Right cardiac atrium (tissue), 5 donors: ENCODE results near the gene PPIL4. TPM values are rescaled to one million over a fixed set of nuclear protein-coding genes. Genes with fewer than 3 reads are reported as not detected.
A peak's percentile ranks its signal among the peaks of the same experiment; 100 is the strongest.
"Not testable (repeated sequence)": the region's sequence is repeated elsewhere in the genome, so short reads cannot be mapped to it uniquely, and the experiment has no call there.

Experiments
- ATAC-seq, 2 donors: fragments of 200-7000 bp; cut with Tn5 transposase; one replicate each; pipeline versions ENCODE4 v1.8.0 to v1.9.1; 2020; ENCODE audit warnings: moderate library complexity in 2 of 2, mild to moderate bottlenecking in 1 of 2
- DNase-seq, 3 donors: peaks; one replicate each; pipeline ENCODE4 v3.0.0-alpha.2; 2020
- H3K27ac ChIP-seq: one replicate; pipeline ENCODE4 v1.5.1; 2013; ENCODE audit warnings: mild to moderate bottlenecking, low read length, control low read depth, moderate library complexity
- H3K27me3 ChIP-seq: one replicate; pipeline ENCODE4 v1.6.1; 2013; ENCODE audit not compliant: control insufficient read depth, insufficient read depth
- H3K4me1 ChIP-seq: one replicate; pipeline ENCODE4 v1.6.1; 2013; ENCODE audit warnings: low read length; ENCODE audit not compliant: control insufficient read depth, insufficient read depth
- H3K4me3 ChIP-seq: one replicate; pipeline ENCODE4 v1.5.1; 2013; ENCODE audit warnings: low read length, control low read depth
- H3K9me3 ChIP-seq: one replicate; pipeline ENCODE4 v1.6.1; 2013; ENCODE audit warnings: low read length; ENCODE audit not compliant: control insufficient read depth
- WGBS: extraction: QIAGEN DNeasy Blood & Tissue Kit; methylation state at CpG from one replicate; pipeline ENCODE4 v1.1.7; 2013; 5-methylcytosine and 5-hydroxymethylcytosine counted together
- intact Hi-C, 4 donors: fragments of 100-400 bp; cut with DNase I; formaldehyde crosslinking; loops; one replicate each; pipeline versions ENCODE4 v1.11.0 to v1.14.0; 2022 to 2023
- polyA plus RNA-seq: library from polyadenylated mRNA; stranded (reverse); fragments of 200-250 nt; gene quantifications from one replicate; pipeline ENCODE4 v1.2.3, GENCODE V29; 2013
- total RNA-seq, 4 donors: library from RNA; stranded (reverse); fragmentation: NEBNext Ultra II Directional; extraction: Animal tissue kit (Norgen Biotek cat#: 25700); gene quantifications; one replicate each; pipeline ENCODE4 v1.2.1, GENCODE V29; 2021
- donor health status: healthy with polysubstance abuse.
- donor health status: DM: no; HTN: yes; CAD: no.
- donor health status: DM: no; HTN: no; CAD: no.
- donor health status: DM: no; HTN: yes; CAD: no; lungs with severe emphysema.
- donor health status: DM: yes; HTN: yes; CAD: no.

Gene PPIL4
- total and polyA plus RNA-seq, 5 donors: 19.8 to 23.6 (median 20.6) TPM

DNA sequence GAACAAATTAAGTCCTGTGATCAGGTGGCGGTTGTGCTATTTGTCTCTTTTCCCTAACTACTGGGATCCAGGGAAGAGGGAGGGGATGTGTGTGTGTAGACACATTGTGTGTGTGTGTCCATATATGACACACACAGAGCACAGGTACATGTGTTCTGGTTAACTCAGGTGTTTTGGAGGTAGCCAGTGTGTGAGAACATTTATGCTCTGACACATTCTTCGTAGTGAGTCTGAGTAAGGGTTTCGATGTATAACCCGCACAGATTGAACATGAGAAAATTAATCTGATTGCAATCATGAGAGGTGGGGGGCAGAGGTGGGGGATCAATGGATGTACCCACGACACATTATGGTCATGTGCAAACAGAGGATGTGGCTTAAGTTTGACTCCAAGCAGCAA, 73.6 kb downstream of the PPIL4 start:
- ATAC-seq (no peak), DNase-seq (no peak)
- H3K27me3 ChIP-seq: no peaks in the 10 kb centered on the region
- no peak overlapping the region for H3K4me3 ChIP-seq
- intact Hi-C loops: no loop called here
- no peak overlapping the region for H3K27ac ChIP-seq
- H3K4me1 ChIP-seq: no peaks in the 10 kb centered on the region
- no peaks in the 10 kb centered on the region for H3K9me3 ChIP-seq
- WGBS: 99% methylated on average over 5 of the region's 5 CpGs

DNA sequence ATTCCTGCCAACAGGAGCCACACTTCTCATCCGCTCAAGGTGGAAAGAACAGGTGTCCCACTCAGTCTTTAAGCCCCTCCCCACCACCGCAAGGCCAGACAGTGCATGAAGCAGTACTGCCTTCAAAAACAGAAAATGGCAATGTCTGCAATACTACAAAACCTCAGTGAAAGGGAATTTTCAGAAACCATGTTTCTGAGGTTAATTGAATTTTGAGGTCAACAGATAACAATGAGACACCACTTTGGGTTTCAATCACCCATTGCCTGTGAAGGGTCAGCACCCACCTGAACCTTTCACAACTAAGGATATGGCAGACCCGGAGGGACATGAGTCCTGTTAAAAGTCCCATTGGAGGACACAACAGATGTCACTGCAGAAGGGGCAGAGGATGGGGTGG, 74.0 kb downstream of the PPIL4 start:
- no peak overlapping the region for H3K4me3 ChIP-seq
- 62% methylated on average over 3 of the region's 3 CpGs for WGBS
- no peaks in the 10 kb centered on the region for H3K27me3 ChIP-seq
- ATAC-seq (no peak), DNase-seq (no peak)
- intact Hi-C loops: no loop called here
- H3K9me3 ChIP-seq: no peaks in the 10 kb centered on the region
- no peak overlapping the region for H3K27ac ChIP-seq
- no peaks in the 10 kb centered on the region for H3K4me1 ChIP-seq

GRCh38 chr6:149470948-149471347, 74.9 kb downstream of the PPIL4 start:
- DNase-seq: no peak
- intact Hi-C loops: no loop called here
- no peaks in the 10 kb centered on the region for H3K27me3 ChIP-seq
- ATAC-seq: no peak
- H3K4me3 ChIP-seq: no peak overlapping the region
- WGBS: 86% methylated on average over 2 of the region's 2 CpGs
- H3K9me3 ChIP-seq: no peaks in the 10 kb centered on the region
- H3K27ac ChIP-seq: no peak overlapping the region
- H3K4me1 ChIP-seq: no peaks in the 10 kb centered on the region

GRCh38 chr6:149468179-149468578, 77.7 kb downstream of the PPIL4 start:
- Histone ChIP-seq H3K4me1 (no peaks in the 10 kb centered on the region), H3K27ac (no peak overlapping the region), H3K27me3 (no peaks in the 10 kb centered on the region), H3K4me3 (no peak overlapping the region), H3K9me3 (no peaks in the 10 kb centered on the region)
- WGBS: 79% methylated on average over 2 of the region's 2 CpGs
- ATAC-seq: no peak
- no peak for DNase-seq
- intact Hi-C loops: no loop called here

DNA sequence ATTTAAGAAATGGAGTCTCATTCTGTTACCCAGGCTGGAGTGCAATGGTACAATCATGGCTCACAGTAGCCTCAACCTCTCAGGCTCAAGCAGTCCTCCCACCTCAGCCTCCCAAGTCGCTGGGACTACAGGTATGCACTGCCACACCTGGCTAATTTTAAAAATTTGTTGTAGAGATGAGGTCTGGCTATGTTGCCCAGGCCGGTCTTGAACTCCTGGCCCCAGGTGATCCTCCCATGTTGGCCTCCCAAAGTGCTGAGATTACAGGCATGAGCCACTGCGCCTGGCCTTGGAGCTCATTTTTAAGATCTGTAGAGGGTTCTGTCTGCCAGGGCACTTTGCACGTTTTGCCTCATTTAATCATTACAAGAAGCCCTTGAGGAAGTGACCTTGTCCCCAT, 78.6 kb downstream of the PPIL4 start:
- no peak for ATAC-seq
- intact Hi-C loops: no loop called here
- 81% methylated on average over 4 of the region's 4 CpGs for WGBS
- no peak for DNase-seq
- Histone ChIP-seq H3K27me3 (no peaks in the 10 kb centered on the region), H3K27ac (no peak overlapping the region), H3K9me3 (no peaks in the 10 kb centered on the region), H3K4me3 (no peak overlapping the region), H3K4me1 (no peaks in the 10 kb centered on the region)

DNA sequence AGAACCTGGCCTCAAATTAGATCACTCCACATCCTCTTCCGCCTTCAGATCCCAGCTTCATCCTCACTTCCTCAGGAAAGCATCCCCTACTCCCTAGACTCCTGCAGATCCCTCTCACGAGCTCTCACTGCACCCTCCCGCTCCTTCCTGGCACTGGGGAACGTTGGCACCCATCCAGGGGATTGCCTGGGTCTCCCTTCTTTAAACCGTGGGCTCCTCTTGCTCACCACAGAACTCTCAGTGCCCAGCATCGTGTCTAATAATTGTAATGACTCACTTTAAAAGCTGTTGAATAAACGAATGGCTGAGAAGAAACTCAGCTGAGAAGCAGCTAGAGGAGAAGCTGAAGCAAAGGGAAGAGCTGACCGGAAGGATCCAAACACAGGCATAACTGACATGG, 81.4 kb downstream of the PPIL4 start:
- H3K27me3 ChIP-seq: no peaks in the 10 kb centered on the region
- H3K9me3 ChIP-seq: no peaks in the 10 kb centered on the region
- no peak overlapping the region for H3K4me3 ChIP-seq
- 57% methylated on average over 8 of the region's 8 CpGs for WGBS
- no peak overlapping the region for H3K27ac ChIP-seq
- peaks cover under 1% of the 10 kb centered on the region for H3K4me1 ChIP-seq
- ATAC-seq: no peak
- no peak for DNase-seq
- intact Hi-C loops: no loop called here

- Histone ChIP-seq H3K4me3 (no peak overlapping the region), H3K27ac (no peak overlapping the region), H3K9me3 (no peaks in the 10 kb centered on the region), H3K27me3 (no peaks in the 10 kb centered on the region), H3K4me1 (peaks cover 2% of the 10 kb centered on the region)
- WGBS: 79% methylated on average over 4 of the region's 4 CpGs
- peak in 1 of 2 donors; percentile 32 for ATAC-seq
- intact Hi-C loops: loop anchor here in 1 of 4 donors (2.0 kb wide), 1 partner anchor 21 kb away; no protein-coding TSS in a partner anchor
- DNase-seq: no peak
These were observed 82.1 kb downstream of the PPIL4 start for GRCh38 chr6:149463781-149464180.

- 88% methylated on average over 7 of the region's 7 CpGs for WGBS
- not testable (repeated sequence) for H3K9me3 ChIP-seq, DNase-seq, H3K27me3 ChIP-seq, H3K4me3 ChIP-seq, ATAC-seq, H3K27ac ChIP-seq, H3K4me1 ChIP-seq
- intact Hi-C loops: loop anchor here in 1 of 4 donors (2.0 kb wide), 1 partner anchor 20 kb away; no protein-coding TSS in a partner anchor
These were observed 83.1 kb downstream of the PPIL4 start for GRCh38 chr6:149462712-149463111.

DNA sequence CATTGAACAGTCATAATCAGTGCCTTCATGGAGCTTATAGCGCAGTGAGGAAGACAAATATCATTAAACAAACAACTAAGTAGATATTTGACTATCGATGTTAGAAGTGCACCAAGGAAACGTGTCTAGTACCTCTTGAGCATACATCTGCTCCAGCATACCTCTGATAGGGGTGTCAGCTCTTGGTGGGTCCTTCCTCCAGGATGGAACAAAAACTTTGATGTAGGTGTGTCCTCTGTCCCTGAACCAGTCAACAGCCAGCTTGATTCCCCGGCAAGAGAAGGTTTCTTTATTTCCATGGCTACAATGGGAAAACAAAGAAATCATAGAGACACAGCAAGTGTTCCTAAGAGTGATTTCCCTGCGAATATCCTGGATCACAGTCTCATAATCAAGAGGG, 84.2 kb downstream of the PPIL4 start:
- no peaks in the 10 kb centered on the region for H3K9me3 ChIP-seq
- no peaks in the 10 kb centered on the region for H3K27me3 ChIP-seq
- H3K4me1 ChIP-seq: peaks cover 2% of the 10 kb centered on the region
- ATAC-seq (no peak), DNase-seq (no peak)
- WGBS: 83% methylated on average over 5 of the region's 5 CpGs
- no peak overlapping the region for H3K4me3 ChIP-seq
- no peak overlapping the region for H3K27ac ChIP-seq
- intact Hi-C loops: loop anchor here in 1 of 4 donors (2.0 kb wide), 1 partner anchor 19 kb away; no protein-coding TSS in a partner anchor

DNA sequence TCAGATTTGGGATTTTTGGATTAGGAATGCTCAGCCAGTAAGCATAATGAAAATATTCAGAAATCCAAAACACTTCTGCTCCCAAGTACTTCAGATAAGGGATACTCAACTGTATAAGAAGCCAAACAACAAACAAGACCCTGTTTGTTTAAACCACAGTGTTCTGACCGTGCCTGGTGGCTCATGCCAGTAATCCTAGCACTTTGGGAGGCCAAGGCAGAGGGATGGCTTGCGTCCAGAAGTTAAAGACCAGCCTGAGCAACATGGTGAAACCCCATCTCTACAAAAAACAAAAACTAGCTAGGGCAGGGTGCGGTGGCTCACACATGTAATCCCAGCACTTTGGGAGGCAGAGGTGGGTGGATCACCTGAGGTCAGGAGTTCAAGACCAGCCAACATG, 85.6 kb downstream of the PPIL4 start:
- H3K9me3 ChIP-seq, H3K4me3 ChIP-seq, H3K27me3 ChIP-seq, intact Hi-C loops, H3K27ac ChIP-seq, H3K4me1 ChIP-seq: not testable (repeated sequence)
- DNase-seq (peak in 2 of 3 donors; percentile 30 to 71), ATAC-seq (peak in 1 of 2 donors; percentile 33)
- WGBS: 61% methylated on average over 3 of the region's 3 CpGs

- Histone ChIP-seq H3K27me3 (no peaks in the 10 kb centered on the region), H3K27ac (no peak overlapping the region), H3K4me3 (no peak overlapping the region), H3K9me3 (no peaks in the 10 kb centered on the region), H3K4me1 (peaks cover 10% of the 10 kb centered on the region)
- intact Hi-C loops: no loop called here
- peak in 1 of 3 donors; percentile 26 for DNase-seq
- WGBS: 62% methylated on average over 5 of the region's 5 CpGs
- no peak for ATAC-seq
These were observed 86.1 kb downstream of the PPIL4 start for GRCh38 chr6:149459761-149460160.

GRCh38 chr6:149458806-149459205, 87.0 kb downstream of the PPIL4 start:
- no peak for DNase-seq
- 98% methylated on average over 1 of the region's 1 CpG for WGBS
- Histone ChIP-seq H3K27me3 (no peaks in the 10 kb centered on the region), H3K9me3 (no peaks in the 10 kb centered on the region), H3K4me1 (peaks cover 16% of the 10 kb centered on the region), H3K4me3 (no peak overlapping the region), H3K27ac (no peak overlapping the region)
- ATAC-seq: no peak
- intact Hi-C loops: no loop called here
